Natural killer cell (primary cell): ENCODE data around the gene ZMIZ2. TPM values are rescaled to one million over a fixed set of nuclear protein-coding genes. Genes with fewer than 3 reads are reported as not detected.
A peak's percentile ranks its signal among the peaks of the same experiment; 100 is the strongest.
"Not testable (repeated sequence)": the region's sequence is repeated elsewhere in the genome, so short reads cannot be mapped to it uniquely, and the experiment has no call there.

Source experiments
- ATAC-seq, 3 donors: fragments of 150-1000 bp in 2 of 3; fragments of 200-7000 bp in 1 of 3; cut with Tn5 transposase; 1 replicate in 1 of 3; 2 replicates in 2 of 3; pipeline ENCODE4 v1.10.0; 2021; ENCODE audit warnings: mild to moderate bottlenecking in 2 of 3, moderate library complexity in 2 of 3
- DNase-seq, 2 donors: peaks; one replicate each; pipeline versions ENCODE4 v3.0.0 to v3.0.0-alpha.2; 2013 to 2021; ENCODE audit warnings: mixed read lengths in 1 of 2
- H3K27ac ChIP-seq: one replicate; pipeline ENCODE4 v1.5.1; 2013; ENCODE audit warnings: mild to moderate bottlenecking, low read length
- H3K27me3 ChIP-seq: one replicate; pipeline ENCODE4 v1.6.1; 2013; ENCODE audit warnings: low read length; ENCODE audit not compliant: control insufficient read depth, insufficient read depth
- H3K36me3 ChIP-seq: one replicate; pipeline ENCODE4 v1.6.1; 2013; ENCODE audit warnings: low read length; ENCODE audit not compliant: control insufficient read depth, insufficient read depth
- H3K4me1 ChIP-seq: one replicate; pipeline ENCODE4 v1.6.1; 2013; ENCODE audit warnings: low read length; ENCODE audit not compliant: control insufficient read depth, insufficient read depth
- H3K4me3 ChIP-seq: one replicate; pipeline ENCODE4 v1.5.1; 2013; ENCODE audit warnings: low read length
- H3K9me3 ChIP-seq: one replicate; pipeline ENCODE4 v1.6.1; 2013; ENCODE audit warnings: low read length; ENCODE audit not compliant: control insufficient read depth, insufficient read depth
- H3K27ac Mint-ChIP-seq, 2 donors: one replicate each; pipeline ENCODE4 v1.8.0; 2022; ENCODE audit warnings: mild to moderate bottlenecking in 2 of 2, mixed read lengths in 2 of 2, moderate library complexity in 1 of 2
- H3K27me3 Mint-ChIP-seq, 2 donors: one replicate each; pipeline ENCODE4 v1.8.0; 2022; ENCODE audit warnings: low read depth in 2 of 2, mixed read lengths in 2 of 2
- H3K36me3 Mint-ChIP-seq: one replicate; pipeline ENCODE4 v1.8.0; 2022; ENCODE audit warnings: mixed read lengths
- H3K4me1 Mint-ChIP-seq, 2 donors: one replicate each; pipeline ENCODE4 v1.8.0; 2022; ENCODE audit warnings: mixed read lengths in 2 of 2
- H3K4me3 Mint-ChIP-seq: one replicate; pipeline ENCODE4 v1.8.0; 2022; ENCODE audit warnings: mild to moderate bottlenecking, moderate library complexity, mixed read lengths
- H3K9me3 Mint-ChIP-seq, 2 donors: one replicate each; pipeline ENCODE4 v1.8.0; 2022; ENCODE audit warnings: mixed read lengths in 2 of 2
- WGBS: methylation state at CpG from one replicate; pipeline ENCODE4 v1.1.7; 2013; ENCODE audit warnings: missing lambda C conversion rate; ENCODE audit not compliant: insufficient coverage; 5-methylcytosine and 5-hydroxymethylcytosine counted together
- intact Hi-C: fragments of 100-400 bp; cut with micrococcal nuclease; formaldehyde crosslinking; loops from one replicate; pipeline ENCODE4 v1.14.2; 2022
- total RNA-seq, 4 donors: library from RNA; stranded (reverse); fragments of 120-200 nt in 1 of 4; gene quantifications; one replicate each; pipeline versions ENCODE4 v1.2.3 to v1.2.4, GENCODE V29; 2013 to 2022
- TF ChIP-seq, protein P1 (sequence below): fragments of 200-600 bp; IDR thresholded peaks from one replicate; pipeline ENCODE4 v1.8.0; 2022; ENCODE audit warnings: antibody characterized with exemption

Gene ZMIZ2
- total RNA-seq, 3 donors from 2014 or later (not counting 1 experiment from before 2014, with no cell fraction given), result 152 to 170 (median 167) TPM

DNA sequence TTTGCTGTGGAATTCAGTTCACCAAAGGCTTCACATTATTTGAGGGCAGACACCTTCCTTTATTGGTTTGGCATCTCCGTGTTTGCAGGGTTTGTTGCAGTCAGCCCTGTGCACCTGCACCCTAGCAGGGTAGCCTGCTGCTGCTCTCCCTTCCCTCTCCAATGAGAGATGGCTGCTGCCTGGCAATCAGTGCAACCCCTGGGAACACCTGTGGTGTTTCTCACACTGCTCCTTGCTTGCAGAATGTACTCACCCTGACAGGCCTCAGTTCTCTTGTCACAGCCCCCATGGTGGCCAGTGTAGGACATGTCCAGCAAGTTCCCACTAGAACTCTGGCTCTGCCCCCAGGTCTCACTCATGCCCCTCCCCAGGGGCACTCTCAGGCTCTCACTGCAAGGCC lies 35.7 kb downstream of the ZMIZ2 start:
- no peak overlapping the region for H3K4me3 ChIP-seq
- peaks cover 8% of the 10 kb centered on the region for H3K36me3 Mint-ChIP-seq
- intact Hi-C loops, result no loop called here
- H3K4me1 Mint-ChIP-seq, result no peaks in the 10 kb centered on the region
- H3K36me3 ChIP-seq, result no peaks in the 10 kb centered on the region
- H3K4me3 Mint-ChIP-seq, result no peak overlapping the region
- peaks cover 15% of the 10 kb centered on the region for H3K9me3 ChIP-seq
- H3K27me3 ChIP-seq, result no peaks in the 10 kb centered on the region
- DNase-seq (no peak), ATAC-seq (no peak)
- WGBS, result 68% methylated on average over 1 of the region's 1 CpG
- H3K4me1 ChIP-seq, result no peaks in the 10 kb centered on the region
- no peaks in the 10 kb centered on the region for H3K27me3 Mint-ChIP-seq
- no peak overlapping the region for H3K27ac Mint-ChIP-seq
- TF ChIP-seq, protein P1, sequence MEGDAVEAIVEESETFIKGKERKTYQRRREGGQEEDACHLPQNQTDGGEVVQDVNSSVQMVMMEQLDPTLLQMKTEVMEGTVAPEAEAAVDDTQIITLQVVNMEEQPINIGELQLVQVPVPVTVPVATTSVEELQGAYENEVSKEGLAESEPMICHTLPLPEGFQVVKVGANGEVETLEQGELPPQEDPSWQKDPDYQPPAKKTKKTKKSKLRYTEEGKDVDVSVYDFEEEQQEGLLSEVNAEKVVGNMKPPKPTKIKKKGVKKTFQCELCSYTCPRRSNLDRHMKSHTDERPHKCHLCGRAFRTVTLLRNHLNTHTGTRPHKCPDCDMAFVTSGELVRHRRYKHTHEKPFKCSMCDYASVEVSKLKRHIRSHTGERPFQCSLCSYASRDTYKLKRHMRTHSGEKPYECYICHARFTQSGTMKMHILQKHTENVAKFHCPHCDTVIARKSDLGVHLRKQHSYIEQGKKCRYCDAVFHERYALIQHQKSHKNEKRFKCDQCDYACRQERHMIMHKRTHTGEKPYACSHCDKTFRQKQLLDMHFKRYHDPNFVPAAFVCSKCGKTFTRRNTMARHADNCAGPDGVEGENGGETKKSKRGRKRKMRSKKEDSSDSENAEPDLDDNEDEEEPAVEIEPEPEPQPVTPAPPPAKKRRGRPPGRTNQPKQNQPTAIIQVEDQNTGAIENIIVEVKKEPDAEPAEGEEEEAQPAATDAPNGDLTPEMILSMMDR, result no peak
- no peak overlapping the region for H3K27ac ChIP-seq
- H3K9me3 Mint-ChIP-seq, result peaks cover 4 to 5% of the 10 kb centered on the region in 2 donors

DNA sequence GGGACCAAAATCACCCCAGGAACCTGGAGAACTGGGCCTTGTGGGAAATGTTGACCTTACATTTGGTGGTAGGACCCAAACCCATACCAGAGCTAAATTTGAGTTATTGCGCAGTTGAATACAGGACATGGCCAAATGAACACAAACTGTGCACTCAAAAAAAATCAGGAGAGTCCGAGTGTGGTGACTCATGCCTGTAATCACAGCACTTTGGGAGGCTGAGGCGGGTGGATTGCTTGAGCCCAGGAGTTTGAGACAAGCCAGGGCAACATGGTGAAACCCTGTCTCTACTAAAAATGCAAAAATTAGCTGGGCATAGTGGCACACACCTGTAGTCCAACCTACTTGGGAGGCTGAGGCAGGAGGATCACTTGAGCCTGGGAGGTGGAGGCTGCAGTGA lies 36.6 kb downstream of the ZMIZ2 start:
- peaks cover 15% of the 10 kb centered on the region for H3K9me3 ChIP-seq
- H3K36me3 ChIP-seq, H3K4me3 ChIP-seq, intact Hi-C loops, DNase-seq, H3K27ac ChIP-seq, H3K4me3 Mint-ChIP-seq, H3K9me3 Mint-ChIP-seq, H3K27me3 Mint-ChIP-seq, H3K4me1 Mint-ChIP-seq, H3K27ac Mint-ChIP-seq, H3K27me3 ChIP-seq, H3K4me1 ChIP-seq, ATAC-seq, H3K36me3 Mint-ChIP-seq: not testable (repeated sequence)
- 97% methylated on average over 3 of the region's 3 CpGs for WGBS

DNA sequence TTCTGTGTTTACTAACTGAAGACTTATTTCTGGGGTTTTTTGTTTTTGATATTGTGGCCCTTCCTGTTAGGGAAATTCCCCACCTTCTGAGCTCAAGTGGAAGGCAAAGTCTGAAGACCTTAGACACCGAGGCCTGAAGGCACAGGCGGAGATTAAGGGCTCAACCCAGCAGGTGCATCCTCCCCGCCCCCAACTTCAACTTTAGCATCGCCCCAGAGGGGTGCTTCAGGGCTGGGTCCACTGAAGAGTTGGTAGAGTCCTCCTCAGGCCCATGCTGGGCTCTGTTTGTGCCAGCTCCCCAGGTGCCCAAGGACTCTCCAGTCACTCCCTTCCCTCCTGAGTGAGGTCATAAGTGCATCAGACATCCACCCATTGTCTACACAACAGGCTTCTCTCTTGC lies 38.4 kb downstream of the ZMIZ2 start:
- Histone ChIP-seq H3K36me3 (no peaks in the 10 kb centered on the region), H3K4me1 (no peaks in the 10 kb centered on the region), H3K4me3 (no peak overlapping the region), H3K9me3 (peaks cover 15% of the 10 kb centered on the region), H3K27me3 (no peaks in the 10 kb centered on the region), H3K27ac (no peak overlapping the region)
- 59% methylated on average over 4 of the region's 4 CpGs for WGBS
- no peak overlapping the region for H3K27ac Mint-ChIP-seq
- no peaks in the 10 kb centered on the region for H3K27me3 Mint-ChIP-seq
- DNase-seq, result no peak
- peaks cover 8% of the 10 kb centered on the region for H3K36me3 Mint-ChIP-seq
- TF ChIP-seq, protein P1, result no peak
- intact Hi-C loops, result no loop called here
- H3K4me1 Mint-ChIP-seq, result no peaks in the 10 kb centered on the region
- ATAC-seq, result peak in 2 of 3 donors; percentile 17 to 38
- H3K9me3 Mint-ChIP-seq, result peaks cover 4 to 5% of the 10 kb centered on the region in 2 donors
- H3K4me3 Mint-ChIP-seq, result no peak overlapping the region

DNA sequence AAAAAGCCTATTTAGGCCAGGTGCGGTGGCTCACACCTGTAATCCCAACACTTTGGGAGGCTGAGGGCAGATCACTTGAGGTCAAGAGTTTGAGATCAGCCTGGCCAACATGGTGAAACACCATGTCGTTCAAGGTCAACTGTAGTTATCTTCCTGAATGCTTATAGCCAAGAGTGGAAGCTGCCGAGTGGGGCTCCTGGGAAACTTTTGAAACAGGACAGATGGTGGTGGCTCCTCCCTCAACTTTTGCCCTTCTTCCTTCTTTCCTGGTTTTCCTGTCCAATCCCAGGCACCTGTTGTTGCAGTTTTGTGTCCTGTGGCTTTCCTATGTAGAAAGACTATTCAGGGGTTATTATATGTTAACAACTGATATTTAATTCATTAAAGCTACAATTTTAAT lies 39.1 kb downstream of the ZMIZ2 start:
- Histone ChIP-seq H3K36me3 (no peaks in the 10 kb centered on the region), H3K27me3 (no peaks in the 10 kb centered on the region), H3K27ac (no peak overlapping the region), H3K9me3 (peaks cover 13% of the 10 kb centered on the region), H3K4me3 (no peak overlapping the region), H3K4me1 (no peaks in the 10 kb centered on the region)
- H3K4me3 Mint-ChIP-seq, result no peak overlapping the region
- no peak overlapping the region for H3K27ac Mint-ChIP-seq
- WGBS, result 94% methylated on average over 3 of the region's 3 CpGs
- no peaks in the 10 kb centered on the region for H3K4me1 Mint-ChIP-seq
- H3K27me3 Mint-ChIP-seq, result no peaks in the 10 kb centered on the region
- peaks cover 4 to 5% of the 10 kb centered on the region in 2 donors for H3K9me3 Mint-ChIP-seq
- H3K36me3 Mint-ChIP-seq, result peaks cover 8% of the 10 kb centered on the region
- ATAC-seq, result no peak
- intact Hi-C loops, result no loop called here
- no peak for DNase-seq
- TF ChIP-seq, protein P1, result no peak
